IMR-90 (cell line): ENCODE measurements around the gene ACVR1. TPM values are rescaled to one million over a fixed set of nuclear protein-coding genes. Genes with fewer than 3 reads are reported as not detected.

Experiments used
- ATAC-seq: fragments of 200-7000 bp; cut with Tn5 transposase; 2 replicates; pipeline ENCODE4 v1.9.1; 2020; ENCODE audit warnings: low read depth, mild to moderate bottlenecking, moderate library complexity
- BruUV-seq: library from RNA; stranded (reverse); fragments of 400-500 nt; replicated peaks from 2 replicates; lab custom pipeline; 2021; lab: Mats Ljungman, UMichigan
- CTCF ChIA-PET: fragments of 300-600 bp; formaldehyde crosslinking; extraction: SDS; loops from one replicate; lab custom pipeline; 2021; ENCODE audit warnings: antibody characterized with exemption; lab: Yijun Ruan, JAX
- POLR2A ChIA-PET: fragments of 300-600 bp; sonication (Branson Sonifier 250); formaldehyde crosslinking; loops from one replicate; lab custom pipeline; 2022; ENCODE audit warnings: antibody characterized with exemption; ENCODE audit not compliant: unreplicated experiment; lab: Charles Lee
- DNase-seq: peaks from one replicate; pipeline ENCODE4 v3.0.0; 2013
- H2AFZ ChIP-seq: replicated peaks from 2 replicates; pipeline ENCODE3; 2013; ENCODE audit warnings: low read length, mild to moderate bottlenecking; ENCODE audit not compliant: poor library complexity
- H2AK5ac ChIP-seq: 2 replicates; pipeline ENCODE4 v1.6.1; 2013; ENCODE audit warnings: low read depth, low read length, inconsistent platforms
- H2AK9ac ChIP-seq: replicated peaks from 2 replicates; pipeline ENCODE3; 2013; ENCODE audit warnings: mild to moderate bottlenecking, low read depth, low read length, moderate library complexity; ENCODE audit not compliant: poor library complexity
- H2BK120ac ChIP-seq: 2 replicates; pipeline ENCODE4 v1.6.1; 2013; ENCODE audit warnings: low read depth, low read length, inconsistent platforms
- H2BK15ac ChIP-seq: 3 replicates; pipeline ENCODE4 v1.6.1; 2013; ENCODE audit warnings: low read depth, low read length, inconsistent platforms
- H2BK20ac ChIP-seq: 2 replicates; pipeline ENCODE4 v1.6.1; 2013; ENCODE audit warnings: low read depth, mild to moderate bottlenecking, inconsistent platforms, low read length, moderate library complexity
- H2BK5ac ChIP-seq: 2 replicates; pipeline ENCODE4 v1.6.1; 2013; ENCODE audit warnings: mild to moderate bottlenecking, low read depth, low read length, inconsistent platforms; ENCODE audit not compliant: poor library complexity, severe bottlenecking
- H3K14ac ChIP-seq: replicated peaks from 2 replicates; pipeline ENCODE4 v1.6.1; 2013; ENCODE audit warnings: low read depth, low read length, inconsistent platforms
- H3K18ac ChIP-seq: 2 replicates; pipeline ENCODE4 v1.6.1; 2013; ENCODE audit warnings: low read depth, low read length, control low read depth
- H3K23ac ChIP-seq: 2 replicates; pipeline ENCODE4 v1.6.1; 2013; ENCODE audit warnings: low read depth, low read length, inconsistent platforms
- H3K27ac ChIP-seq: 2 replicates; pipeline ENCODE4 v1.5.1; 2013; ENCODE audit warnings: mild to moderate bottlenecking, control low read depth, low read length; ENCODE audit not compliant: insufficient read depth
- H3K27me3 ChIP-seq: 2 replicates; pipeline ENCODE4 v1.6.1; 2013; ENCODE audit warnings: low read length; ENCODE audit not compliant: control insufficient read depth, insufficient read depth
- H3K36me3 ChIP-seq: 2 replicates; pipeline ENCODE4 v1.6.1; 2013; ENCODE audit warnings: low read length, mixed read lengths; ENCODE audit not compliant: control insufficient read depth, insufficient read depth
- H3K4ac ChIP-seq: 2 replicates; pipeline ENCODE4 v1.6.1; 2013; ENCODE audit warnings: low read depth, low read length, inconsistent platforms
- H3K4me1 ChIP-seq: 2 replicates; pipeline ENCODE4 v1.6.1; 2013; ENCODE audit warnings: low read length, mixed read lengths; ENCODE audit not compliant: control insufficient read depth, insufficient read depth
- H3K4me2 ChIP-seq: 2 replicates; pipeline ENCODE4 v1.6.1; 2013; ENCODE audit warnings: low read depth, mild to moderate bottlenecking, control low read depth, low read length, moderate library complexity
- H3K4me3 ChIP-seq: 2 replicates; pipeline ENCODE4 v1.5.1; 2013; ENCODE audit warnings: low read depth, mild to moderate bottlenecking, control low read depth, low read length, moderate library complexity; ENCODE audit not compliant: insufficient read depth
- H3K56ac ChIP-seq: 2 replicates; pipeline ENCODE4 v1.6.1; 2013; ENCODE audit warnings: low read length, inconsistent platforms; ENCODE audit not compliant: insufficient read depth; ENCODE audit errors: extremely low read depth
- H3K79me1 ChIP-seq, 2 experiments: 2 replicates each; pipeline ENCODE4 v1.6.1; 2013; ENCODE audit warnings: low read length in 2 of 2, inconsistent platforms in 1 of 2, low read depth in 1 of 2
- H3K9ac ChIP-seq: 2 replicates; pipeline ENCODE4 v1.6.1; 2013; ENCODE audit warnings: low read depth, low read length, control low read depth
- H3K9me1 ChIP-seq: 2 replicates; pipeline ENCODE4 v1.6.1; 2013; ENCODE audit warnings: low read length, inconsistent platforms; ENCODE audit not compliant: insufficient read depth
- H3K9me3 ChIP-seq: 2 replicates; pipeline ENCODE4 v1.6.1; 2013; ENCODE audit warnings: low read length; ENCODE audit not compliant: control insufficient read depth, insufficient read depth
- H4K20me1 ChIP-seq: 2 replicates; pipeline ENCODE4 v1.6.1; 2013; ENCODE audit warnings: low read length, inconsistent platforms; ENCODE audit not compliant: insufficient read depth
- H4K5ac ChIP-seq: 2 replicates; pipeline ENCODE4 v1.6.1; 2013; ENCODE audit warnings: mild to moderate bottlenecking, low read depth, low read length, control low read depth
- H4K8ac ChIP-seq, 2 experiments: 2 replicates each; pipeline ENCODE4 v1.6.1; 2013; ENCODE audit warnings: low read depth in 2 of 2, low read length in 2 of 2, control low read depth in 1 of 2, inconsistent platforms in 1 of 2
- H4K91ac ChIP-seq: 2 replicates; pipeline ENCODE4 v1.6.1; 2013; ENCODE audit warnings: low read depth, low read length, inconsistent platforms; ENCODE audit not compliant: insufficient read depth
- BHLHE40 ChIP-seq: fragments of 150-350 bp; IDR thresholded peaks from 2 replicates; pipeline ENCODE4 v1.6.1; 2016; ENCODE audit warnings: mild to moderate bottlenecking, low read depth, low read length
- CEBPB ChIP-seq: IDR thresholded peaks from 2 replicates; pipeline ENCODE4 v1.6.1; 2012; ENCODE audit warnings: low read depth, low read length, improper control_type of control experiment
- CHD1 ChIP-seq: IDR thresholded peaks from 2 replicates; pipeline ENCODE4 v1.6.1; 2012; ENCODE audit warnings: low read depth, low read length, improper control_type of control experiment
- CTCF ChIP-seq: conservative IDR thresholded peaks from 2 replicates; pipeline ENCODE4 v1.5.1; 2012; ENCODE audit warnings: mild to moderate bottlenecking, low read depth, low read length, improper control_type of control experiment
- ELK1 ChIP-seq: fragments of 150-350 bp; IDR thresholded peaks from 2 replicates; pipeline ENCODE4 v1.6.1; 2016; ENCODE audit warnings: low read depth, mild to moderate bottlenecking, low read length, moderate library complexity, borderline replicate concordance
- FOS ChIP-seq: fragments of 150-350 bp; IDR thresholded peaks from 2 replicates; pipeline ENCODE4 v1.6.1; 2016; ENCODE audit warnings: low read depth, low read length
- MAFK ChIP-seq: IDR thresholded peaks from 2 replicates; pipeline ENCODE4 v1.6.1; 2012; ENCODE audit warnings: low read depth, low read length, improper control_type of control experiment
- MAZ ChIP-seq: IDR thresholded peaks from 2 replicates; pipeline ENCODE4 v1.6.1; 2012; ENCODE audit warnings: low read depth, mild to moderate bottlenecking, low read length, improper control_type of control experiment, moderate library complexity, borderline replicate concordance
- MXI1 ChIP-seq: IDR thresholded peaks from 2 replicates; pipeline ENCODE4 v1.6.1; 2012; ENCODE audit warnings: low read depth, mild to moderate bottlenecking, low read length, moderate library complexity, borderline replicate concordance
- NFE2L2 ChIP-seq: fragments of 150-350 bp; IDR thresholded peaks from 2 replicates; pipeline ENCODE4 v1.6.1; 2016; ENCODE audit warnings: low read depth, mild to moderate bottlenecking, low read length
- POLR2A ChIP-seq: IDR thresholded peaks from 2 replicates; pipeline ENCODE4 v1.6.1; 2012; ENCODE audit warnings: mild to moderate bottlenecking, low read depth, low read length
- RAD21 ChIP-seq: IDR thresholded peaks from 2 replicates; pipeline ENCODE4 v1.6.1; 2012; ENCODE audit warnings: low read length, improper control_type of control experiment
- RCOR1 ChIP-seq: IDR thresholded peaks from 2 replicates; pipeline ENCODE4 v1.6.1; 2012; ENCODE audit warnings: mild to moderate bottlenecking, low read length, improper control_type of control experiment; ENCODE audit not compliant: insufficient replicate concordance
- RFX5 ChIP-seq: IDR thresholded peaks from 2 replicates; pipeline ENCODE4 v1.8.0; 2012; ENCODE audit warnings: low read depth, mild to moderate bottlenecking, low read length, moderate library complexity
- SMC3 ChIP-seq: fragments of 150-350 bp; IDR thresholded peaks from 2 replicates; pipeline ENCODE4 v1.6.1; 2016; ENCODE audit warnings: low read depth, mild to moderate bottlenecking, antibody characterized with exemption, low read length, moderate library complexity
- WGBS, 2 experiments: methylation state at CpG; one replicate each; pipeline versions ENCODE4 v1.1.5 to v1.1.7; 2013; ENCODE audit warnings: missing lambda C conversion rate in 2 of 2; ENCODE audit not compliant: insufficient read length in 1 of 2; ENCODE audit errors: extremely low coverage in 2 of 2; 5-methylcytosine and 5-hydroxymethylcytosine counted together
- dilution Hi-C: fragments of 300-500 bp; cut with HindIII; formaldehyde crosslinking; loops from one replicate; pipeline ENCODE4 v1.14.3; 2018; ENCODE audit warnings: low sequenced_read_pairs; ENCODE audit not compliant: unreplicated experiment
- in situ Hi-C: fragments of 300-500 bp; cut with MboI; formaldehyde crosslinking; loops from 3 replicates; pipeline ENCODE4 v1.14.3; 2019; ENCODE audit warnings: low sequenced_read_pairs, inconsistent platforms, mixed read lengths
- intact Hi-C: fragments of 100-400 bp; cut with micrococcal nuclease; formaldehyde crosslinking; loops from 2 replicates; pipeline ENCODE4 v1.10.0; 2022
- polyA plus RNA-seq, 3 experiments: library from polyadenylated mRNA; depleted of rRNA; stranded (reverse); fragments of >200 nt; gene quantifications; 2 replicates each; pipeline ENCODE4 v1.2.3, GENCODE V29; 2012; ENCODE audit warnings: low replicate concordance in 1 of 3
- total RNA-seq: library from RNA; depleted of rRNA; stranded (reverse); fragments of >200 nt; gene quantifications from 2 replicates; pipeline ENCODE4 v1.2.3, GENCODE V29; 2012
- TF ChIP-seq, protein P1 (sequence below): fragments of 150-350 bp; IDR thresholded peaks from 2 replicates; pipeline ENCODE4 v1.6.1; 2017; ENCODE audit warnings: mild to moderate bottlenecking, antibody characterized with exemption, low read length, low read depth

ACVR1 gene
- total and polyA plus RNA-seq, 2 of the 4 experiments (the other 2 are of a cell fraction) = 21.1 to 40.8 TPM

DNA sequence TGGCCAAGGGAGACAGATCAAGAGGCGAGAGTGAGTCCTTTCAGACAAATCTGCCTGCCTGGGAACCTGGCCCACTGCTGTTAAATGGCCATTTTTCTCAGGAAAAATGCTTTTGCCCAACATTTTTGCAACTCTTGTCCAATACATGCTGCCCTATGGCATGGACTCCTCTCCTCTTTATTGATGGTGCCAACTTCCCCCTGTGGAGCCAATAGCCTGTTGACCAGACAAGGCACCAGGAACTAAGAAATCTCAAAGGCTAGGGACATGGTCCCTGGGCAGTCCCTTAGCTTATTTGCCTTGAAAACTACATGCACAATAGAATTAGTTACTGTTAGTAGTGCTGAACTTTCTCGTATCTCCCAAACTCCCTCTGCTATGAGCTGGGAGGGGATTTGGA, 155.6 kb downstream of the ACVR1 start:
- Histone ChIP-seq H3K56ac (no peak overlapping the region), H3K18ac (no peak overlapping the region), H3K27ac (no peak overlapping the region), H2BK120ac (no peak overlapping the region), H3K4me3 (no peak overlapping the region), H2AK9ac (no peak overlapping the region), H4K91ac (no peak overlapping the region), H3K9me1 (no peaks in the 10 kb centered on the region), H2AK5ac (no peak overlapping the region), H3K4ac (no peak overlapping the region), H3K14ac (no peak overlapping the region), H3K36me3 (peaks cover 2% of the 10 kb centered on the region; the same call in 1 of the 2 replicates), H4K20me1 (no peaks in the 10 kb centered on the region), H3K4me1 (no peaks in the 10 kb centered on the region), H4K5ac (no peak overlapping the region), H2BK20ac (no peak overlapping the region), H3K79me1 (no peaks in the 10 kb centered on the region; a peak in 1 of 4 replicates), H2BK15ac (no peak overlapping the region), H3K27me3 (no peaks in the 10 kb centered on the region), H3K23ac (no peak overlapping the region), H4K8ac (no peak overlapping the region), H3K9ac (no peak overlapping the region), H2AFZ (no peak overlapping the region), H2BK5ac (no peak overlapping the region), H3K4me2 (no peak overlapping the region), H3K9me3 (peaks cover 3% of the 10 kb centered on the region)
- in situ Hi-C loops = no loop called here
- BruUV-seq = no TSS peak
- ChIA-PET CTCF (no interaction called here), POLR2A (no interaction called here)
- dilution Hi-C loops = no loop called here
- intact Hi-C loops = no loop called here
- TF ChIP-seq SMC3 = no peak
- TF ChIP-seq CEBPB = no peak
- TF ChIP-seq NFE2L2 = no peak
- TF ChIP-seq, protein P1, sequence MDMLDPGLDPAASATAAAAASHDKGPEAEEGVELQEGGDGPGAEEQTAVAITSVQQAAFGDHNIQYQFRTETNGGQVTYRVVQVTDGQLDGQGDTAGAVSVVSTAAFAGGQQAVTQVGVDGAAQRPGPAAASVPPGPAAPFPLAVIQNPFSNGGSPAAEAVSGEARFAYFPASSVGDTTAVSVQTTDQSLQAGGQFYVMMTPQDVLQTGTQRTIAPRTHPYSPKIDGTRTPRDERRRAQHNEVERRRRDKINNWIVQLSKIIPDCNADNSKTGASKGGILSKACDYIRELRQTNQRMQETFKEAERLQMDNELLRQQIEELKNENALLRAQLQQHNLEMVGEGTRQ = no peak
- TF ChIP-seq POLR2A = no peak
- no peak for TF ChIP-seq FOS
- no peak for TF ChIP-seq MAZ
- no peak for TF ChIP-seq MAFK
- no peak for TF ChIP-seq RAD21
- no peak for TF ChIP-seq RCOR1
- no peak for TF ChIP-seq CHD1
- no peak for TF ChIP-seq CTCF
- TF ChIP-seq RFX5 = no peak
- no peak for TF ChIP-seq ELK1
- TF ChIP-seq BHLHE40 = no peak
- no peak for TF ChIP-seq MXI1
- no CpG with 5 or more reads among the region's 2 CpGs for WGBS, 2 experiments
- DNase-seq (no peak), ATAC-seq (no peak)
